ENCODE measurements around the gene SPATS2.

DNA sequence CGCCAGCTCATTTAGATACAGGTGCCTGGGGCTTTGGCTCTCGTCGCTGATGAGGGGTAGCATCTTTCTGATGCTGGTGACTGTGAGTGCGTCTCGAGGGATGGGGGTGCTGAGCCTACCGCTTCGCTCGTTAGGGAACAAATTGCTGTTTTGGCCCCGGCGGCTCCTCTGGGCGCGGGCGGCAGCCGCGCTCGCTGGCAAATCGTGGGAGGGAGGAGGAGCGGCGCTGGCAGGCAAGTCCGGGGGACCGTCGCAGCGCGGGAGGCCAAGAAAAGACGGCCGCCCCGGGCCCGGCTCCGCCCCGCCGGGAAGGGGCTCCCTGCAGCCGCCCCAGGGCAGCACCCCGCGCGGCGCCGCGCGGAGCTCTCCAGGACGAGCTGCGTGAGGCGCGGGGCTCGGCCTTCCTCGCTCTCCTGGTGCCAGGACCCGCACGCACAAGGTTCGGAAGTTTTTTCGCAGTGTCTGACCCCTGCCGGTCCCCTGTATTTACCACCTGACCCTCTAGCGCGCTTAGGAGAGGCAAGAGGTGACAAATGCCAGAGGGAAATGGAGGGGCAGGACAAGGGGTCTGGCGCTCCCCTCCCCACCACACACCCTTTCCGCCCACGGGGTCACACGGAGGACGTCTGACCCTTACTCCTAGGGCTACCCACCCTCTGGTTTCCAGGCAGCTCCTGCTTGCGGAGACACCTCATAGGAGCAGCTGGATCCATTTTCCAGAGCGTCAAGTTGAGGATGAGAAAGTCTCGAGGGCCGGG lies 170.7 kb downstream of the SPATS2 start:
- peak; percentile 2 for TF ChIP-seq EZH2 (IDR thresholded peaks at IDR 0.05; ENCODE audit: borderline replicate concordance, insufficient read depth, low read depth, low read length, poor library complexity, severe bottlenecking)
- TF ChIP-seq, protein P1, sequence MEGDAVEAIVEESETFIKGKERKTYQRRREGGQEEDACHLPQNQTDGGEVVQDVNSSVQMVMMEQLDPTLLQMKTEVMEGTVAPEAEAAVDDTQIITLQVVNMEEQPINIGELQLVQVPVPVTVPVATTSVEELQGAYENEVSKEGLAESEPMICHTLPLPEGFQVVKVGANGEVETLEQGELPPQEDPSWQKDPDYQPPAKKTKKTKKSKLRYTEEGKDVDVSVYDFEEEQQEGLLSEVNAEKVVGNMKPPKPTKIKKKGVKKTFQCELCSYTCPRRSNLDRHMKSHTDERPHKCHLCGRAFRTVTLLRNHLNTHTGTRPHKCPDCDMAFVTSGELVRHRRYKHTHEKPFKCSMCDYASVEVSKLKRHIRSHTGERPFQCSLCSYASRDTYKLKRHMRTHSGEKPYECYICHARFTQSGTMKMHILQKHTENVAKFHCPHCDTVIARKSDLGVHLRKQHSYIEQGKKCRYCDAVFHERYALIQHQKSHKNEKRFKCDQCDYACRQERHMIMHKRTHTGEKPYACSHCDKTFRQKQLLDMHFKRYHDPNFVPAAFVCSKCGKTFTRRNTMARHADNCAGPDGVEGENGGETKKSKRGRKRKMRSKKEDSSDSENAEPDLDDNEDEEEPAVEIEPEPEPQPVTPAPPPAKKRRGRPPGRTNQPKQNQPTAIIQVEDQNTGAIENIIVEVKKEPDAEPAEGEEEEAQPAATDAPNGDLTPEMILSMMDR (IDR thresholded peaks at IDR 0.05), result no peak
